ENCODE results near the gene TBC1D7. TPM values are rescaled to one million over a fixed set of nuclear protein-coding genes. Genes with fewer than 3 reads are reported as not detected.
A peak's percentile ranks its signal among the peaks of the same experiment; 100 is the strongest.

The TBC1D7 gene
- total RNA-seq, 4 donors from 2014 or later: 5.5 to 12.5 (median 8.4) TPM

- H3K9me3 ChIP-seq: no peaks in the 10 kb centered on the region
- DNase-seq (ENCODE audit: extremely low spot score): peak; percentile 83
- H3K4me1 ChIP-seq: peaks cover 30 to 33% (median 32%) of the 10 kb centered on the region in 4 donors
- peaks cover 0 to 44% (median 27%) of the 10 kb centered on the region in 4 donors for H3K36me3 ChIP-seq
- WGBS: 49% methylated on average over 6 of the region's 6 CpGs
- H3K27me3 ChIP-seq: no peaks in the 10 kb centered on the region
- H3K27ac ChIP-seq (replicated peaks in 1 of 4): peak overlapping the region; percentile 61 to 82 (median 74)
- H3K4me3 ChIP-seq: peak overlapping the region in 3 of 4 donors; percentile 42 to 44 (median 43)
- TF ChIP-seq CTCF (IDR thresholded peaks at IDR 0.05) (no peak), POLR2AphosphoS5 (IDR thresholded peaks at IDR 0.05) (no peak), EP300 (IDR thresholded peaks at IDR 0.05) (no peak), POLR2A (IDR thresholded peaks at IDR 0.05; ENCODE audit: low read depth) (no peak)
- intact Hi-C loops (cut with DNase I): no loop called here
Observed at GRCh38 chr6:13304101-13304500, 24.2 kb downstream of the TBC1D7 start.

- WGBS: 13% methylated on average over 7 of the region's 7 CpGs
- Histone ChIP-seq H3K4me1 (peaks cover 30 to 33% (median 32%) of the 10 kb centered on the region in 4 donors), H3K9me3 (no peaks in the 10 kb centered on the region), H3K4me3 (peak overlapping the region; percentile 42 to 49 (median 44)), H3K36me3 (peaks cover 0 to 41% (median 25%) of the 10 kb centered on the region in 4 donors), H3K27me3 (no peaks in the 10 kb centered on the region), H3K27ac (replicated peaks in 1 of 4) (peak overlapping the region; percentile 61 to 82 (median 74))
- intact Hi-C loops (cut with DNase I): no loop called here
- no peak for TF ChIP-seq CTCF (IDR thresholded peaks at IDR 0.05)
- no peak for TF ChIP-seq POLR2A (IDR thresholded peaks at IDR 0.05; ENCODE audit: low read depth)
- no peak for TF ChIP-seq EP300 (IDR thresholded peaks at IDR 0.05)
- TF ChIP-seq POLR2AphosphoS5 (IDR thresholded peaks at IDR 0.05): no peak
- peak; percentile 93 for DNase-seq (ENCODE audit: extremely low spot score)
Observed at GRCh38 chr6:13303668-13304017, 24.7 kb downstream of the TBC1D7 start.

- Histone ChIP-seq H3K36me3 (peaks cover 3 to 39% (median 23%) of the 10 kb centered on the region in 4 donors), H3K9me3 (no peaks in the 10 kb centered on the region), H3K27ac (replicated peaks in 1 of 4) (peak overlapping the region; percentile 61 to 82 (median 74)), H3K27me3 (no peaks in the 10 kb centered on the region), H3K4me1 (peaks cover 28 to 33% (median 32%) of the 10 kb centered on the region in 4 donors), H3K4me3 (peak overlapping the region; percentile 42 to 49 (median 44))
- intact Hi-C loops (cut with DNase I): no loop called here
- peak; percentile 92 for DNase-seq (ENCODE audit: extremely low spot score)
- 36% methylated on average over 17 of the region's 17 CpGs for WGBS
- peak; percentile 57 to 63 for TF ChIP-seq POLR2AphosphoS5 (IDR thresholded peaks at IDR 0.05)
- no peak for TF ChIP-seq POLR2A (IDR thresholded peaks at IDR 0.05; ENCODE audit: low read depth)
Observed at GRCh38 chr6:13302751-13303667, 25.3 kb downstream of the TBC1D7 start.

- no peak overlapping the region for H3K4me3 ChIP-seq
- H3K27ac ChIP-seq (replicated peaks in 1 of 4): peak overlapping the region; percentile 61 to 82 (median 74)
- peak; percentile 86 for DNase-seq (ENCODE audit: extremely low spot score)
- peaks cover 5 to 39% (median 20%) of the 10 kb centered on the region in 4 donors for H3K36me3 ChIP-seq
- no peak for TF ChIP-seq POLR2A (IDR thresholded peaks at IDR 0.05; ENCODE audit: low read depth)
- TF ChIP-seq POLR2AphosphoS5 (IDR thresholded peaks at IDR 0.05): no peak
- no peak for TF ChIP-seq CTCF (IDR thresholded peaks at IDR 0.05)
- TF ChIP-seq EP300 (IDR thresholded peaks at IDR 0.05): no peak
- peaks cover 26 to 33% (median 32%) of the 10 kb centered on the region in 4 donors for H3K4me1 ChIP-seq
- no peaks in the 10 kb centered on the region for H3K9me3 ChIP-seq
- WGBS: 71% methylated on average over 7 of the region's 7 CpGs
- H3K27me3 ChIP-seq: no peaks in the 10 kb centered on the region
- intact Hi-C loops (cut with DNase I): no loop called here
Observed at GRCh38 chr6:13302291-13302690, 26.0 kb downstream of the TBC1D7 start.

All from esophagus muscularis mucosa (tissue), 4 donors.